H1 (cell line): ENCODE measurements around the gene SUSD1. TPM values are rescaled to one million over a fixed set of nuclear protein-coding genes. Genes with fewer than 3 reads are reported as not detected.

Experiments
- CTCF ChIA-PET: fragments of 300-600 bp; sonication (Branson Sonifier 250); formaldehyde crosslinking; loops from one replicate; lab custom pipeline; 2021; ENCODE audit not compliant: partially characterized antibody; lab: Charles Lee
- POLR2A ChIA-PET: fragments of 300-600 bp; sonication (Branson Sonifier 250); formaldehyde crosslinking; loops from one replicate; lab custom pipeline; 2021; ENCODE audit warnings: inconsistent platforms; ENCODE audit not compliant: partially characterized antibody; lab: Charles Lee
- DNase-seq, 2 experiments: peaks; one replicate each; pipeline versions ENCODE4 v3.0.0 to v3.0.0-alpha.2; 2010 to 2022; ENCODE audit warnings: low spot score in 2 of 2, low read depth in 1 of 2, mixed read lengths in 1 of 2
- FAIRE-seq: peaks from 2 replicates; lab custom pipeline; 2011; peaks lifted over from hg19 to GRCh38; lab: Jason Lieb, UNC
- H2AFZ ChIP-seq: 2 replicates; pipeline ENCODE4 v1.8.1; 2012; ENCODE audit warnings: low read length, inconsistent platforms
- H2AK5ac ChIP-seq: 2 replicates; pipeline ENCODE4 v1.6.1; 2013; ENCODE audit warnings: low read depth, low read length
- H2BK120ac ChIP-seq: replicated peaks from 2 replicates; pipeline ENCODE3; 2013; ENCODE audit warnings: low read depth, low read length, inconsistent platforms
- H2BK12ac ChIP-seq: 2 replicates; pipeline ENCODE4 v1.6.1; 2013; ENCODE audit warnings: low read depth, low read length
- H2BK15ac ChIP-seq: 2 replicates; pipeline ENCODE4 v1.6.1; 2013; ENCODE audit warnings: low read length
- H2BK20ac ChIP-seq: 2 replicates; pipeline ENCODE4 v1.6.1; 2013; ENCODE audit warnings: low read length
- H2BK5ac ChIP-seq: 2 replicates; pipeline ENCODE4 v1.6.1; 2013; ENCODE audit warnings: low read depth, low read length
- H3K14ac ChIP-seq: 2 replicates; pipeline ENCODE4 v1.6.1; 2013; ENCODE audit warnings: inconsistent platforms; ENCODE audit not compliant: insufficient read length
- H3K18ac ChIP-seq: 2 replicates; pipeline ENCODE4 v1.6.1; 2013; ENCODE audit warnings: low read length; ENCODE audit errors: extremely low read depth
- H3K23ac ChIP-seq: 2 replicates; pipeline ENCODE4 v1.6.1; 2013; ENCODE audit warnings: inconsistent platforms; ENCODE audit not compliant: insufficient read length
- H3K23me2 ChIP-seq: 2 replicates; pipeline ENCODE4 v1.6.1; 2013; ENCODE audit warnings: low read depth, low read length
- H3K27ac ChIP-seq: 2 replicates; pipeline ENCODE4 v1.6.1; 2011; ENCODE audit warnings: low read depth, low read length, inconsistent platforms
- H3K27me3 ChIP-seq, 4 experiments: replicated peaks in 1 of 4; 1 replicate in 1 of 4; 2 replicates in 3 of 4; pipeline versions ENCODE4 v1.6.1 to v1.8.1; 2011 to 2013; ENCODE audit warnings: low read length in 3 of 4, mild to moderate bottlenecking in 3 of 4, inconsistent platforms in 2 of 4, mixed read lengths in 2 of 4, moderate library complexity in 1 of 4; ENCODE audit not compliant: control insufficient read depth in 3 of 4, insufficient read depth in 3 of 4; ENCODE audit errors: extremely low read depth in 1 of 4
- H3K36me3 ChIP-seq, 4 experiments: 2 replicates each; pipeline versions ENCODE4 v1.6.1 to v1.8.1; 2011 to 2013; ENCODE audit warnings: mild to moderate bottlenecking in 4 of 4, low read length in 3 of 4, moderate library complexity in 2 of 4, control low read depth in 1 of 4, inconsistent platforms in 1 of 4; ENCODE audit not compliant: insufficient read depth in 4 of 4, control insufficient read depth in 2 of 4
- H3K4ac ChIP-seq: replicated peaks from 2 replicates; pipeline ENCODE3; 2013; ENCODE audit warnings: low read length, low read depth, mixed read lengths, inconsistent platforms; ENCODE audit not compliant: insufficient read length
- H3K4me1 ChIP-seq, 4 experiments: replicated peaks in 1 of 4; 1 replicate in 1 of 4; 2 replicates in 3 of 4; pipeline versions ENCODE4 v1.6.1 to v1.8.1; 2011 to 2013; ENCODE audit warnings: low read length in 3 of 4, inconsistent platforms in 2 of 4, mixed read lengths in 1 of 4; ENCODE audit not compliant: insufficient read depth in 4 of 4, control insufficient read depth in 3 of 4
- H3K4me2 ChIP-seq, 2 experiments: 2 replicates each; pipeline versions ENCODE4 v1.6.1 to v1.8.1; 2011 to 2013; ENCODE audit warnings: low read depth in 2 of 2, low read length in 2 of 2, control low read depth in 1 of 2, inconsistent platforms in 1 of 2, mild to moderate bottlenecking in 1 of 2; ENCODE audit not compliant: insufficient read depth in 1 of 2
- H3K4me3 ChIP-seq, 4 experiments: fragments of 200-600, 300-600 bp in 1 of 4; sonication (generic), shearing (Covaris generic), sonication (Bioruptor Twin) in 1 of 4; 2 replicates each; pipeline versions ENCODE4 v1.5.1 to v1.8.1; 2011 to 2016; ENCODE audit warnings: low read length in 4 of 4, low read depth in 3 of 4, control low read depth in 2 of 4, inconsistent platforms in 2 of 4, mild to moderate bottlenecking in 2 of 4, mixed read lengths in 1 of 4, moderate library complexity in 1 of 4; ENCODE audit not compliant: insufficient read depth in 2 of 4; ENCODE audit errors: extremely low read depth in 1 of 4
- H3K56ac ChIP-seq: replicated peaks from 2 replicates; pipeline ENCODE3; 2013; ENCODE audit warnings: low read depth, mild to moderate bottlenecking, mixed read lengths, low read length, inconsistent platforms; ENCODE audit not compliant: insufficient read length
- H3K79me1 ChIP-seq: 2 replicates; pipeline ENCODE4 v1.6.1; 2013; ENCODE audit warnings: low read depth, low read length, control low read depth
- H3K79me2 ChIP-seq, 2 experiments: 2 replicates each; pipeline versions ENCODE4 v1.6.1 to v1.8.1; 2012 to 2013; ENCODE audit warnings: low read length in 2 of 2, mild to moderate bottlenecking in 2 of 2, inconsistent platforms in 1 of 2; ENCODE audit not compliant: insufficient read depth in 2 of 2, control insufficient read depth in 1 of 2
- H3K9ac ChIP-seq, 4 experiments: replicated peaks in 1 of 4; 1 replicate in 1 of 4; 2 replicates in 3 of 4; pipeline versions ENCODE4 v1.6.1 to v1.8.1; 2011 to 2013; ENCODE audit warnings: low read depth in 3 of 4, low read length in 3 of 4, control low read depth in 2 of 4, mild to moderate bottlenecking in 2 of 4, moderate library complexity in 2 of 4, inconsistent platforms in 1 of 4; ENCODE audit errors: extremely low read depth in 1 of 4
- H3K9me3 ChIP-seq, 2 experiments: 2 replicates each; pipeline versions ENCODE4 v1.6.1 to v1.8.1; 2012 to 2013; ENCODE audit warnings: mild to moderate bottlenecking in 2 of 2, moderate library complexity in 2 of 2, control low read depth in 1 of 2, inconsistent platforms in 1 of 2, low read depth in 1 of 2, low read length in 1 of 2, mixed read lengths in 1 of 2; ENCODE audit not compliant: insufficient read depth in 2 of 2
- H4K20me1 ChIP-seq, 2 experiments: replicated peaks in 1 of 2; 2 replicates each; pipeline versions ENCODE3 to v1.8.1; 2011 to 2013; ENCODE audit warnings: inconsistent platforms in 2 of 2, low read length in 2 of 2, mild to moderate bottlenecking in 1 of 2; ENCODE audit not compliant: insufficient read depth in 2 of 2, control insufficient read depth in 1 of 2
- H4K5ac ChIP-seq: 2 replicates; pipeline ENCODE4 v1.6.1; 2013; ENCODE audit warnings: low read length, low read depth, mixed read lengths, inconsistent platforms; ENCODE audit not compliant: insufficient read length
- H4K8ac ChIP-seq: 2 replicates; pipeline ENCODE4 v1.8.0; 2013; ENCODE audit warnings: mild to moderate bottlenecking, moderate library complexity, low read length, inconsistent platforms; ENCODE audit not compliant: insufficient read depth; ENCODE audit errors: extremely low read depth
- H4K91ac ChIP-seq: replicated peaks from 2 replicates; pipeline ENCODE3; 2013; ENCODE audit warnings: low read length, mixed read lengths, inconsistent platforms; ENCODE audit not compliant: insufficient read length
- ASH2L ChIP-seq: fragments of 200-600, 300-600 bp; sonication (generic); IDR thresholded peaks from one replicate; pipeline ENCODE4 v1.7.1; 2017; ENCODE audit warnings: low read length
- CBX8 ChIP-seq: fragments of 300-800, 300-1000 bp; sonication (generic); IDR thresholded peaks from 2 replicates; pipeline ENCODE4 v1.7.1; 2016; ENCODE audit warnings: low read depth, low read length, borderline replicate concordance
- CEBPB ChIP-seq: IDR thresholded peaks from 2 replicates; pipeline ENCODE4 v1.6.1; 2012; ENCODE audit warnings: low read depth, low read length
- GTF2F1 ChIP-seq: IDR thresholded peaks from 2 replicates; pipeline ENCODE4 v1.6.1; 2012; ENCODE audit warnings: low read depth, low read length, improper control_type of control experiment, borderline replicate concordance
- TBP ChIP-seq: IDR thresholded peaks from 2 replicates; pipeline ENCODE4 v1.6.1; 2011; ENCODE audit warnings: low read depth, low read length, improper control_type of control experiment
- WGBS, 2 experiments: shearing (Covaris generic) in 1 of 2; methylation state at CpG; one replicate each; pipeline versions ENCODE4 v1.1.6 to v1.1.7; 2013 to 2015; ENCODE audit warnings: low lambda C conversion rate in 2 of 2, mixed read lengths in 2 of 2, inconsistent platforms in 1 of 2, low coverage in 1 of 2, missing lambda C conversion rate in 1 of 2; ENCODE audit not compliant: insufficient replicate concordance in 2 of 2, insufficient coverage in 1 of 2, insufficient read length in 1 of 2; ENCODE audit errors: extremely low coverage in 1 of 2, missing lambda C conversion rate in 1 of 2; 5-methylcytosine and 5-hydroxymethylcytosine counted together
- polyA plus RNA-seq, 7 experiments: library from polyadenylated mRNA; depleted of rRNA in 3 of 7; stranded (reverse) in 5 of 7; unstranded in 2 of 7; fragments of >200 nt in 5 of 7; fragments of 200-250 nt in 2 of 7; gene quantifications; 1 replicate in 5 of 7; 2 replicates in 1 of 7; 4 replicates in 1 of 7; pipeline versions ENCODE4 v1.2.1 to v1.2.3, GENCODE V29; 2011 to 2013; ENCODE audit warnings: missing spikeins in 2 of 7, mixed read lengths in 2 of 7
- total RNA-seq: library from RNA; stranded (reverse); fragmentation: NEBNext Ultra II Directional; extraction: Animal tissue kit (Norgen Biotek cat#: 25700); gene quantifications from 2 replicates; pipeline ENCODE4 v1.2.1, GENCODE V29; 2021

The SUSD1 gene
- total and polyA plus RNA-seq, 2 of the 8 experiments (the other 6 are each of a cell fraction or from before 2014, with no cell fraction given): 2.8 to 7.2 TPM

- Histone ChIP-seq H2BK15ac (no peak overlapping the region), H3K23me2 (no peaks in the 10 kb centered on the region), H3K14ac (no peak overlapping the region), H4K8ac (no peak overlapping the region), H2BK120ac (no peak overlapping the region), H3K36me3 (no peaks in the 10 kb centered on the region), H2AFZ (no peak overlapping the region), H3K4ac (no peak overlapping the region), H3K79me1 (no peaks in the 10 kb centered on the region), H3K27ac (no peak overlapping the region), H3K9ac (no peak overlapping the region), H2AK5ac (no peak overlapping the region), H3K4me2 (no peak overlapping the region), H3K27me3 (no peaks in the 10 kb centered on the region), H3K23ac (no peak overlapping the region), H3K79me2 (no peaks in the 10 kb centered on the region), H4K20me1 (no peaks in the 10 kb centered on the region), H4K5ac (no peak overlapping the region), H3K9me3 (no peaks in the 10 kb centered on the region), H3K4me1 (peaks cover 0 to 3% (median 1%) of the 10 kb centered on the region in 4 experiments; a peak in 2 of 7 replicates), H3K4me3 (no peak overlapping the region), H4K91ac (no peak overlapping the region), H3K18ac (no peak overlapping the region), H2BK20ac (no peak overlapping the region), H3K56ac (no peak overlapping the region), H2BK5ac (no peak overlapping the region), H2BK12ac (no peak overlapping the region)
- WGBS, 2 experiments: 71% methylated on average over 3 of the region's 3 CpGs; no CpG with 5 or more reads in 1 of the 2 experiments
- CTCF ChIA-PET: interaction anchor here (0.7 kb wide), 1 partner anchor 84 kb away, joined by 3 read pairs; no protein-coding TSS in a partner anchor
- no peak for FAIRE-seq
- no peak for DNase-seq
- POLR2A ChIA-PET: no interaction called here
- TF ChIP-seq GTF2F1 (no peak), ASH2L (no peak), CEBPB (no peak), CBX8 (no peak), TBP (no peak)
Measured at GRCh38 chr9:112031400-112031799, 143.7 kb downstream of the SUSD1 start.
